Caco-2 (cell line): ENCODE data around the gene PATJ. TPM values are rescaled to one million over a fixed set of nuclear protein-coding genes. Genes with fewer than 3 reads are reported as not detected.
"Not testable (repeated sequence)": the region's sequence is repeated elsewhere in the genome, so short reads cannot be mapped to it uniquely, and the experiment has no call there.

Experiments
- BruUV-seq: library from RNA; stranded (reverse); fragments of 400-500 nt; replicated peaks from 2 replicates; lab custom pipeline; 2021; lab: Mats Ljungman, UMichigan
- CTCF ChIA-PET: fragments of 300-600 bp; sonication (Branson Sonifier 250); formaldehyde crosslinking; loops from one replicate; lab custom pipeline; 2022; ENCODE audit warnings: antibody characterized with exemption; lab: Charles Lee
- POLR2A ChIA-PET: fragments of 300-600 bp; sonication (Branson Sonifier 250); formaldehyde crosslinking; loops from one replicate; lab custom pipeline; 2022; ENCODE audit warnings: antibody characterized with exemption; lab: Charles Lee
- DNase-seq, 2 experiments: peaks; one replicate each; pipeline versions ENCODE4 v3.0.0 to v3.0.0-alpha.2; 2020 to 2022
- H3K27me3 ChIP-seq: replicated peaks from 2 replicates; pipeline ENCODE4 v1.6.0; 2011; ENCODE audit warnings: low read length; ENCODE audit not compliant: control insufficient read depth, insufficient read depth
- H3K36me3 ChIP-seq: 2 replicates; pipeline ENCODE4 v1.5.1; 2011; ENCODE audit warnings: low read length; ENCODE audit not compliant: control insufficient read depth, insufficient read depth
- H3K4me1 ChIP-seq: fragments of 250-450 bp; sonication (Bioruptor Pico); 2 replicates; pipeline ENCODE4 v1.5.1; 2020; ENCODE audit warnings: mild to moderate bottlenecking
- H3K4me3 ChIP-seq: 2 replicates; pipeline ENCODE4 v1.5.1; 2011; ENCODE audit warnings: low read depth, mild to moderate bottlenecking, control low read depth, low read length
- H3K9me3 ChIP-seq: fragments of 250-450 bp; sonication (Bioruptor Pico); 2 replicates; pipeline ENCODE4 v1.5.1; 2020; ENCODE audit warnings: mild to moderate bottlenecking, moderate library complexity
- H3K27ac Mint-ChIP-seq: one replicate; pipeline ENCODE4 v1.8.0; 2022; ENCODE audit warnings: mixed read lengths; ENCODE audit not compliant: unreplicated experiment
- H3K27me3 Mint-ChIP-seq: one replicate; pipeline ENCODE4 v1.8.0; 2022; ENCODE audit warnings: mixed read lengths; ENCODE audit not compliant: insufficient read depth, unreplicated experiment
- H3K36me3 Mint-ChIP-seq: one replicate; pipeline ENCODE4 v1.8.0; 2022; ENCODE audit warnings: mild to moderate bottlenecking, mixed read lengths; ENCODE audit not compliant: insufficient read depth, unreplicated experiment
- H3K4me1 Mint-ChIP-seq: one replicate; pipeline ENCODE4 v1.8.0; 2022; ENCODE audit warnings: low read depth, mixed read lengths; ENCODE audit not compliant: unreplicated experiment
- H3K4me3 Mint-ChIP-seq: one replicate; pipeline ENCODE4 v1.8.0; 2022; ENCODE audit warnings: mild to moderate bottlenecking, moderate library complexity, mixed read lengths; ENCODE audit not compliant: unreplicated experiment
- H3K9me3 Mint-ChIP-seq: one replicate; pipeline ENCODE4 v1.8.0; 2022; ENCODE audit warnings: mixed read lengths; ENCODE audit not compliant: unreplicated experiment
- CTCF ChIP-seq, 2 experiments: fragments of 200-600 bp in 1 of 2; IDR thresholded peaks; 1 replicate in 1 of 2; 2 replicates in 1 of 2; pipeline versions ENCODE4 v1.5.1 to v1.8.0; 2011 to 2022; ENCODE audit warnings: antibody characterized with exemption in 1 of 2, control low read depth in 1 of 2, inconsistent platforms in 1 of 2, low read depth in 1 of 2, low read length in 1 of 2, mild to moderate bottlenecking in 1 of 2, moderate library complexity in 1 of 2; ENCODE audit not compliant: insufficient read depth in 1 of 2, severe bottlenecking in 1 of 2, unreplicated experiment in 1 of 2
- intact Hi-C: fragments of 100-400 bp; cut with micrococcal nuclease; formaldehyde crosslinking; loops from one replicate; pipeline ENCODE4 v1.10.0; 2022; ENCODE audit not compliant: unreplicated experiment
- total RNA-seq: library from RNA; stranded (reverse); gene quantifications from 2 replicates; pipeline ENCODE4 v1.2.3, GENCODE V29; 2022

The PATJ gene
- total RNA-seq, 1 experiment from 2014 or later, result 31.6 TPM

GRCh38 chr1:62144238-62144831 is 402.1 kb downstream of the PATJ start:
- intact Hi-C loops, result no loop called here
- TF ChIP-seq CTCF (IDR thresholded peaks at IDR 0.05; ENCODE audit: insufficient read depth in 1 of 2, low read depth in 1 of 2, low read length in 1 of 2, severe bottlenecking in 1 of 2, unreplicated experiment in 1 of 2), result peak; percentile 47 to 55
- Histone ChIP-seq H3K9me3 (no peaks in the 10 kb centered on the region), H3K36me3 (no peaks in the 10 kb centered on the region), H3K4me1 (no peaks in the 10 kb centered on the region), H3K27me3 (no peaks in the 10 kb centered on the region), H3K4me3 (no peak overlapping the region)
- H3K4me3 Mint-ChIP-seq, result no peak overlapping the region
- ChIA-PET POLR2A (interaction anchor here (0.6 kb wide), 1 partner anchor 62 kb away, joined by 3 read pairs; no protein-coding TSS in a partner anchor), CTCF (interaction anchor here (0.7 to 1.0 kb wide), 3 partner anchors 13 to 62 kb away, joined by 3 to 5 read pairs (median 3); no protein-coding TSS in a partner anchor)
- H3K27ac Mint-ChIP-seq, result no peak overlapping the region
- H3K36me3 Mint-ChIP-seq, result peaks cover 23% of the 10 kb centered on the region
- no TSS peak for BruUV-seq
- no peaks in the 10 kb centered on the region for H3K9me3 Mint-ChIP-seq
- peak; percentile 34 to 49 for DNase-seq
- H3K27me3 Mint-ChIP-seq, result no peaks in the 10 kb centered on the region
- H3K4me1 Mint-ChIP-seq, result no peaks in the 10 kb centered on the region

GRCh38 chr1:62159940-62160348 is 417.7 kb downstream of the PATJ start:
- no TSS peak for BruUV-seq
- Mint-ChIP-seq H3K9me3 (no peaks in the 10 kb centered on the region), H3K27me3 (no peaks in the 10 kb centered on the region), H3K27ac (no peak overlapping the region), H3K4me3 (no peak overlapping the region), H3K4me1 (no peaks in the 10 kb centered on the region), H3K36me3 (peaks cover 10% of the 10 kb centered on the region)
- Histone ChIP-seq H3K27me3 (no peaks in the 10 kb centered on the region), H3K9me3 (no peaks in the 10 kb centered on the region), H3K4me1 (no peaks in the 10 kb centered on the region), H3K4me3 (no peak overlapping the region), H3K36me3 (no peaks in the 10 kb centered on the region)
- intact Hi-C loops, result no loop called here
- no peak for DNase-seq
- POLR2A ChIA-PET, result no interaction called here
- TF ChIP-seq CTCF (IDR thresholded peaks at IDR 0.05; ENCODE audit: insufficient read depth in 1 of 2, low read depth in 1 of 2, low read length in 1 of 2, severe bottlenecking in 1 of 2, unreplicated experiment in 1 of 2), result no peak
- CTCF ChIA-PET, result interaction anchor here (0.5 to 0.7 kb wide), 2 partner anchors 39 to 416 kb away, joined by 6 to 7 read pairs; no protein-coding TSS in a partner anchor

- Histone ChIP-seq H3K27me3 (no peaks in the 10 kb centered on the region), H3K4me3 (no peak overlapping the region), H3K9me3 (no peaks in the 10 kb centered on the region), H3K4me1 (no peaks in the 10 kb centered on the region), H3K36me3 (no peaks in the 10 kb centered on the region)
- no peak overlapping the region for H3K4me3 Mint-ChIP-seq
- no peak overlapping the region for H3K27ac Mint-ChIP-seq
- H3K4me1 Mint-ChIP-seq, result no peaks in the 10 kb centered on the region
- no TSS peak for BruUV-seq
- ChIA-PET CTCF (no interaction called here), POLR2A (no interaction called here)
- intact Hi-C loops, result no loop called here
- no peak for TF ChIP-seq CTCF (IDR thresholded peaks at IDR 0.05; ENCODE audit: insufficient read depth in 1 of 2, low read depth in 1 of 2, low read length in 1 of 2, severe bottlenecking in 1 of 2, unreplicated experiment in 1 of 2)
- no peaks in the 10 kb centered on the region for H3K27me3 Mint-ChIP-seq
- no peaks in the 10 kb centered on the region for H3K9me3 Mint-ChIP-seq
- DNase-seq, result no peak
- peaks cover 10% of the 10 kb centered on the region for H3K36me3 Mint-ChIP-seq
Measured at GRCh38 chr1:62161711-62162110, 419.4 kb downstream of the PATJ start.

GRCh38 chr1:62170380-62170779 is 428.1 kb downstream of the PATJ start:
- H3K9me3 Mint-ChIP-seq, H3K4me1 ChIP-seq, H3K4me3 ChIP-seq, H3K9me3 ChIP-seq, CTCF ChIA-PET, BruUV-seq, H3K27me3 ChIP-seq, intact Hi-C loops, H3K4me1 Mint-ChIP-seq, POLR2A ChIA-PET, H3K4me3 Mint-ChIP-seq, DNase-seq, H3K27me3 Mint-ChIP-seq, H3K36me3 Mint-ChIP-seq, H3K36me3 ChIP-seq: not testable (repeated sequence)
- peak overlapping the region; percentile 37 for H3K27ac Mint-ChIP-seq
